GM18858 (cell line): ENCODE data around the gene FOXK1.

Experiments used
- ATAC-seq: cut with Tn5 transposase; IDR thresholded peaks from one replicate; pipeline ENCODE4 v1.9.1; 2021; ENCODE audit not compliant: unreplicated experiment

Gene FOXK1

DNA sequence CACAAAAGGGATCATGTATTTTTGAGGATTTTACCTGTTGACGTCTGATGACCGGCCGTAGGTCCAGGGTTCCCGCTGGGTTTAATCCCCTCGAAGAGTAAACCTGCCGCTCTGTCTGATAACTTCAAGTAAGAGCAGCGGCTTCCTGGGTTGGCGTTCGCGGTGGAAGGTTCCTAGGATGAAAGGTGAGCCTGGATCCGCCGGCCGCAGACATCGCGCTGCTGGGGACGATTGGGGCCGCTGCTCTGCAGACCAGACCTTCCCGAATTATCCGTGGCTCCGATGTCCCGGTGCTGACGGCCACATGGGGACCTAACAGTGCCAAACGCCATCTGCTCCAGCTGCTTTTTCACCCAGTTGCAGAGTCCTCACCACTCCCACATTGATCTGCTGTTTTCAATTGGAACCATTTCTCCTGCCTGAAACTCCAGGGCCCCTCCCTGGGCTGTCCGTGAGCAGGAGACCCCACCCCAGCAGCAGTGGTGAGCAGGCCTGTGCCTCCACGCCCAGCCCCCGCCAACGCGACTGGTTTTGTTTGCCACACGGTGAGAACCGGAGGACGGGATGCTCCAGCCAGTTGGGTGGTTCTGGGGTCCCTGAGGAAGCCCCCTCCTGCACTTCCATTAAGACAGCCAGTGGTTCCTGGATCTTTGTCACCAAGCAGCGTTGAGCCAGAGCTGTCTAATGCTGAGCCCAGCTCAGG is 81.1 kb downstream of the FOXK1 start:
- ATAC-seq, result no peak

DNA sequence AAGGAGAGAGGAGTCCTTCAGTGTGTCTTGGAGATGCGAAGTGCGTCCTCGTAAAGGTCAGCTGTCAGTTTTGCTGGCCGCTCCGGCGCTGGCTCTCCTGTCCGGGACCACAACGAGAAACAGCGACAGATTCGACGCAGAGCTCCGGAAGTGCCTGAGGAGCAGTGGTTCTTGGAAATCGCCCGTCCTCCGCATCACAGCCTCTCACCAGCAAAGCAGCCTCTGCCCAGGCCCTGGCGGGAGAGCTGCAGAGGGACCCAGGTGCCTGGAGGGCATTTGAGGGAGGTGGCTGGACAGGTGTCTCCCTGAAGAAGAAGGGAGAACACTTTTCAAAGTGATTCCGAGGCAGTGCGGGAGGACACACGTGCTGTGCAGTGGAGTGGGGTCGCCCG is 81.7 kb downstream of the FOXK1 start:
- ATAC-seq, result no peak

DNA sequence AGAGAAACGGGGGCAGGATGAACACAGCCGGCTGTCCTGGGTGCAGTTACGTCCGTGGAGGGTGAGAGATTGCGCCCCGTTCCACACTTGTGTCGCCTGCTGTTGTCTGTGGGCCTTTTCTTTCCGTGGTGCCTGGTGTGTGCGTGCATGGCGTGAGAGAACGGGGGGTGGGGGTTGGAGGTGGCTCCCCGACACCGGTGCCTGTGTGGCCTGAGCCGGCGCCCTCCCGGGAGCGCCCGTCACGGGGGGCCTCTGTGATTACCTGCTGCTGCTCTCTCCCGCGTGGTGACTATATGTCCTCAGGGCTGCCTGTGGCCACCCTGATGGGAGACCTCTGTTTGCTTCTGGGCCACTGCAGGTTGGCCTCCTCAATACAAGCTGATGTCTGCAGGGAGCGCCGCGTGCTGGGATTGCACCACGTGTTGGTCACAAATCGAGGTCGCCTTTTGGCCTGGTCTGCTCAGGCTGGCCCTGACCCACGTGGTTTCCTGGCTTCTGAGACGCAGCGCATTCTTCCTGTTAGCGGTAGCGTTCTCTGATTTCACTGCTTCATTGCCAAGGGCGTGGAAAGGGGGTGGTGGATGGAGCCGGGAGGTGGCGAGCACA is 82.4 kb downstream of the FOXK1 start:
- no peak for ATAC-seq

DNA sequence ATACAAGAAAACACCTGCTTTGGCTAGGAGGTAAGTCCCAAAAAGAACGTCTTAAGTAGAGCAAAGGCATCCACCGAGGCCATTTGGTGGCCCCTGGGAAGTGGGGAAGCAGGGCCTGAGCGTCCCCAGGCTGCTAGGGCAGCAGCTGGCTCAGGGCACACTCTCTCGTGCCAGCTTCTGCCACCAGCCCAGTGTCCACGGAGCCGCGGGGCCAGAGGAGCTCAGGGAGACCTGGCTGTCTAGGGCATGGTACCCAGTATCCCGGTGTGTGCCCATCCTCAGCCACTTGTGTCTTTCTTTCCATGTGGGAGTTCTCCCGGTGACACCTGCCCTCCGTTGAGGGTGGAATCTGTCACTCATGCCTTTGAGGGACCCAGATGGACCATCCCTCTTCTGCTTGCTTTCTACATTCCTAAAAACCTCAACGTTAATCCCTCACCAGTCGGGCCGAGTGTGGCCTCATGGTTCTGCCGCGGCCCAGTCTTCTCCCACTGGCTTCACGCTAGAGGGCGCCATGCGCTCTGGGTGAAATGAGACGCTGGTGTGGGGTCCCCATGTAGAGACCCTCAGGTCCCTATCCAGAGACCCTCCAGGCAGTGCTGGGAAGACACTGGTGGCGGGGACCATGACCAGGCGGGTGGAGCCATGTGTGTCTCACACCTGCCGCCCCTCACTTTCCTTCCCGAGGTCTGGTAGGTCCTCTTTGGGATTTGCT is 83.8 kb downstream of the FOXK1 start:
- no peak for ATAC-seq

DNA sequence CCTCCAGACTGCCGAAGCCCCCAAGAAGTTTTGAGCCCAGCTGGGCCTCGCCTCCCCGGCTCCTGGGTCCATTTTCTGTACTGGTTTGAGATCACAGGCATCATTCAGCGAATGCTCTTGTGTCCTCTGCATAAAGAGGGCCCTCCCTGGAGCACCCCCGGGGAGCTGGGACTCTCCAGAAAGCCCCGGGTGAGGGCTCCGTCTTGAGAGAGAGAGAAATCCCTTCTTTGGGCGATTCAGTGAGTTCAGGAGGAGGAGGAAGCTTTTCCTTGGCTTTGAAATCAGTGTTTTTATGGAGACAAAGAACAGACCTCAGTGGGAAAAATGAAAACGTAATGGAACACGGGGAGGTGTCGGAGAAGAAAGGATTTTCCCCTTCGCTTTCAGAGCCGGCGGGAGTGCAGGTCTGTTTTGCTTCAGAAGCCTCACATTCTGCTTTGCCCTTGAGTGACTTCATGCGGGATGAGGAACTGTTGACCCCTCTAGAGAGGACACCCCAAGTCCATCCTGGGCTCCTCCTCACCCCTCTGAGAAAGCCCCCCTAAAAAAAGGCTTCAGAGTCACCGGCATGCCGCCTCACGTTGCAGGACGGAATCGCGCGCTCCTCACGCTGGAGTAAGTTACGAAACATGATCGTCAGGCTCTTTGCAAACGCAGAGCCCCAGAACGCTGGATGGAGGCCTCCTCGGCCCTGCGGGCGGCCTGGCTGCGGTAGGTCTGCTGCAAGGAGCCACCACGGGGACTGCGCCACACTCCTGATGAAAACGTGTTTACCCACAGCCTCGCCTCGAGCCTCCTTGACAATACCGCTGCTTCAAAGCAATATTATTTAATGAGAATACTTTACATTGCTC is 84.8 kb downstream of the FOXK1 start:
- ATAC-seq, result no peak

DNA sequence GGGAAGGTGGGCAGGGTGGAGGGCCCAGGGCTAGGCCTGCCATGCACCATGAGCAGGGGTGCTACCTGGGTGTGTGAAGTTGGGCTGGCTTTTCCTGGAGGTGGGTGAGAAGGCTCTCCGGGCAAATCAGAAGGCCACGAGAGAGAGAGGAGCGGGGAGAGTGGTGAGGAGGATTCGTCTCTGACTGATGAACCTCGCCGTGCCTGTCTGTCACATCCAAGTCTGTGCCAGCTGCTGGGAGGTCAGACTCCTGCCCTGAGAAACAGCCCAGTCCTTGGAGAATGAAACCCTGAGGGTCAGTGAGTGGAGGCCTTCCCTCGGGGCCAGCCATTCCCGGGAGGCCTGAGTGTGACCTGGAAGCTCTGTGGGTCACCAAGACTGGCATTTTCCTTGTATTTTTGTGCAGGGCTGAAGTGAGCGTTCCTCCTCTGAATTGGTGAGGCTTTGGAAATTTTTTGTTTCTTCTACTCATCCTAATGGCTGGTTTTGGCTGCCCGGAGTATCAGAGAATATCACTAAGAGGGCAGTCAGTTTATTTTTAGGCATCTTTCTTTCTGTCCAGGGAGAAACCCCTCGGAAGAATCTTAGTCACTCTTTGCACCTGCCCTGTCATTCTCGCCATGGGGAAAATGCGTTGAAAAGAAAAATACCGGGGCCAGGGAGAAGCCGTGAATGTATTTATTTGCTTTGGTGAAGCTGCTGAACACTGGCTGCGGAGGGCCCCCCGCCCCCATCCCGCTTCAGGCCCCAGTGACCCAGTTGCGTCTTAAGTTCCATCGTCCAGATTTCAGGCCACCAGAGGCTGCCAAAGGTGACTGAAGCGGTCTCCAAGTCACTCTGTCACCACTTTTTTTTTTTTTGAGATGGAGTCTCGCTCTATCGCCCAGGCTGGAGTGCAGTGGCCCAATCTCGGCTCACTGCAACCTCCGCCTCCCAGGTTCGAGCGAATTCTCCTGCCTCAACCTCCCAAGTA is 86.8 kb downstream of the FOXK1 start:
- ATAC-seq, result no peak

DNA sequence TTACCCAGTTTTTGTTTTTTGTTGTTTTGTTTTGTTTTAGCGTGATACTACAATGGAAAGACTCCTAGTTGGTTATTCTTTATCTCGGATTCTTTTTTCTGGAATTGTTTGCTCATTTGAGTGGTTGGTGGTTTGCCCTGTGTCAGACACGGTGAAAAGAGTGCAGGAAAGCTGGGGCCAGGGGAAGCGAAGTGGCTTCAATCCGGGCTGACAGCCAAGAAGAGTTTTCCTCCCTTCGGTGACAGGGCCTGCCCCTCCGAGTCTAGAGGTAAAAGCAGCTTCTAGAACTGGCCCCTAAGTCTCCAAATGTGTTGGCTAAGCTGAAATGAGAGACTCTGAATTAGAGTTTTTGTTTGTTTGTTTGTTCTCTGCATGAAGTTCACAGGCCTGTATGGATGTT is 87.7 kb downstream of the FOXK1 start:
- no peak for ATAC-seq

DNA sequence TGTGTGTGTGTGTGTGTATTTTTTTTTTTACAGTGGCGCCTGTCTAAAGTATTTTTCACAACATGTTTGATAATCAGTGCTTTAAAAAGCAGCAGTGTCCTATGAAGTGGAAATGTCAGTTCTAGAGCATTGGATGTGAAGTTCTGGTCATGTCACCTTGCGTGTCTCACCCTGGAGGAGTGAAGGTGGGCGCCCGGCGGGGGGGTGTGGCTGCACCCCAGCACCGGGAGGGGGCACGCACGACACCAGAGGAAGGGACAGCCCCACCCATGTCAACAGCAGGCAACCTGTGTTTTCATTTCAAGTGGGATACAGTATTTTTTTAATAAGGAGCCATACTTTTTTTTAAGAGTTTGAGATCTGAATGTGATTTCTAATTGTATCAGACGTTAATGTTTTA is 88.8 kb downstream of the FOXK1 start:
- no peak for ATAC-seq

DNA sequence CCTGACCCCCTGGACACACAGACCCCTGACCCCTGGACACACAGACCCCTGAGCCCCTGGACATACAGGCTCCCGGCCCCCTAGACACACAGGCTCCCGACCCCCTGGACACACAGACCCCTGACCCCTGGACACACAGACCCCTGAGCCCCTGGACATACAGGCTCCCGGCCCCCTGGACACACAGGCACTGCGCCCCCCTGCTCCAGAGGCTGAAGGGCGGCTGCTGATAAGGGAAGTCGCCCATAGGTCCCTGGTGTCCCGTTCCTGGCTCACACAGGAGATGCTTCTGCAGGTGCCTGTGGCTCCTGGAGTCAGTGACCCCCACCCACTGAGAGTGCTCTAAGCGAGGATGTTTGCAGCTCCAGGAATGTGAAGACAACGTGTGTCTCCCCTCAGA is 89.6 kb downstream of the FOXK1 start:
- ATAC-seq, result no peak

DNA sequence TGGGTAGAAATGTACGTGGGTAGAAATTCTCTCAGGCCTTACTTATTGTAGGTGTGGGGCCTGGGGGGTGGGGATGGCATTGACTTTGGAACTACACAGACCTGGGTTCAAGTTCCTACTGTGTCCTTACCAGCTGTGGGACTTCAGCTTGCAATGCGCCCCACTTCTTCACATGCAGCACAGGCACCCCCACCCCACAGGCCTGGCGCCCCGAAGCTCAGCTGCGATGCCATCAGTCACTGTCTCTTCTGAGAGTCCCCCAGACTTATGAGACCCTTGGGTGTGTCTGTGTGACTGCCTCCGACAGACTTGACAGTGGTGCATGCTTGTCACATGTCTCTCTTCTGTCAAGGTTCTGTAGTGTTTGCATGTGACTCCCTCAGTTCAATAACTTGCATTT is 90.2 kb downstream of the FOXK1 start:
- ATAC-seq, result no peak

DNA sequence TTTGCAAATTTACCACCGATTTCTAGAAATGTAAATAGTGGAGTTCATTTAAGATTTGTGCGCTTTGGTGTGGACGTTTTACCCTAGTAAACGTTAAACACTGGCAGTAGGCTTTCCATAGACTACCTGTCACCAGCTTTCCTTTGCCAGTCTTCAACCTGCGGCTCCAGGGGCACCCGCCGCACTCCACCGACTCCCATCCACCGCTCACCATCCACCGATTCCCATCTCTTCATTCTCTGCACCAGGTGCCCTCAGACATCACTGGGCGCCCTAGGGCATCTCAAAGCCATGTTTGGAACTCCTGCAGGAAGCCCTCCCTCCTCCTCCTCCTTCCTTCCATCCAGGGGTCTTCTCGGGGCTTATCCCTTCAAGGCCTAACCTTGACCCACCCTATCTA is 91.9 kb downstream of the FOXK1 start:
- ATAC-seq, result no peak

DNA sequence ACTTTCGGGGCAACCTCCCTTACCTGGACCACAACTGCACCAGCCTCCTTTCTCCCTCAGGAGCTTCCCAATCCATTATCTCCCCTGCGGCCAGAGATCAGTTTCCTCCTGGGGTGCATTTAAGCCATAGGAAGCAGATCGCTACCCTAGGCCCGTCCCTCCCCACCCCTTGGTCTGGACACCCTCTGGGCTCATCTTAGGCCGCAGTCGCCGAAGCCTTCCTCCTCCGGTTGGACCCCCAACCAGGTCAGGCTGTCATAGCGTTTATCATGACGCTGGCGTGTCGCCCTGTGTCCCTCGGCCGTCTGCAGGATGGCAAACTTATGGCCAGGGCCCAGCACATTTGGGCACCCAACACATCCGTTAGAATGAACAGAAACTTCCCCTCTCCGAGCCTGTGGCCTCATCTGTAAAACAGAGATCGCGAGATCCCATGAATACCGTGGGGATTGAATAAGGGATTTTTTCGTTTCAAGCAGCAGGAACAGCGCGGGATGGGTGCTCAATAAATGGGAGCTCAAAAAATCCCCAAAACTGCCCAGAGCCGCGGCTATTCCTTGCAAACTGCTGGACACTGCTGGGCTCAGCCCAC is 92.7 kb downstream of the FOXK1 start:
- ATAC-seq, result peak; percentile 18

DNA sequence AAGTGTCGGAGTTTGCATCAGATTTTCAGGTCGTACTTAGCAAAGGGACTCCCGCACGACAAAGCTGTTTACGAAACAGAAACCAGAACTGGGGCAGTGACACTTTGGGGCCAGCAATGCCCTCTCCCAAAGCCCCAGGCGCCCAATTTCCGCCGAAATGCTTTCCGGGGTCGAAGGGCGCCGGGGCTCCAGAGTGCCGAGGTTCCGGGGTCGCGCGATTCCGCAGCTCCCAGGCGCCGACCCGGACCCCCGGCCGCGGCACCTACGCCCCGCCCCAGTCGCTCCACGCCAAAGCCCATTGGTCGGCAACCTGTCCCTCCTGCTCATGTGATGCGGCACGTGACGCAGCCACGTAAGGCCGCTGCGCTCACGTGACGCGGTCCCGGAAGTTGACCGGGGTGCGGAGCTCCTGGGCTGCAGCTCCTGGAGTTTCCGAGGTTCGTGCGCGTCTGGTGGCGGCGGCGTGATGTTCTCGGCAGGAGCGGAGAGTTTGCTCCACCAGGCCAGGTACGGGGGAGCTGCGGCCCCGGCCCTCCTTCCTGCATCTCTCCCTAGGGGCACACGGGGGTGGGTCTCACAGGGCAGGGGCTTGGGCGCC is 93.3 kb downstream of the FOXK1 start, which contains the start of gene AP5Z1:
Gene AP5Z1 (plus strand): TSS at position 374 of the 598 bp plus-strand sequence. CDS start 93 bp downstream, at position 467.
- ATAC-seq, result peak; percentile 90

DNA sequence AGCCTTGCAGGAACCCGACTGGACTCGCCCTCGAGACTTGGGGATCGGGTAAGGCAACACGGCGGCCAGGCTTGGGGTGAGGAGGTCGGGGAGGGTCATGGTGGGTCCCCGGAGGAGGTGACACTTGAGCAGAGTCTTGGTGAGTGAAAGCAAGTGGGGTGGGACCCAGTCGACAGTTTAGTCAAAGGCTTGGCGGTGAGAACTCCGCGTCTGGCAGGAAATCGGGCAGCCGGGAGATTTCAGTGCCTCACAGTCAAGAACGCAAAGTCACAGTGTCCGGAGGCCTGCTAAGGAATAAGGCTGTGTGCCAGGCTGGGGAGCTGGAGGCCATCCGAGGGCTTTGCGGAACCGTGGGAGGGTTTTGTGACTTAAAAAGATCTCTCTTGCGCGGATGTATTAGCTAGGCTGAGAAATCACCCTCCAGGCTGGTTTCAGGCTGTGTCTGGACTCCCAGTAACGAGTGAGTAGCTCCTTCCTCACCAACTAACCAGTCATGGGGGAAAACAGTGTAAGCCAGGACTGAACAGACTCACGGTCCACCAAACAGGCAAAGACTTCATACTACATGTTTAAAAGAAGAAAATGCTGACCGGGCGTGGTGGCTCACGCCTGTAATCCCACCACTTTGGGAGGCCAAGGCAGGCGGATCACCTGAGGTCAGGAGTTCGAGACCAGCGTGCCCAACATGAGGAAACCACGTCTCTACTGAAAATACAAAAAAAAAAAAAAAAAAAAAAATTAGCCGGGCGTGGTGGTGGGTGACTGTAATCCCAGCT is 93.9 kb downstream of the FOXK1 start:
- ATAC-seq, result no peak

DNA sequence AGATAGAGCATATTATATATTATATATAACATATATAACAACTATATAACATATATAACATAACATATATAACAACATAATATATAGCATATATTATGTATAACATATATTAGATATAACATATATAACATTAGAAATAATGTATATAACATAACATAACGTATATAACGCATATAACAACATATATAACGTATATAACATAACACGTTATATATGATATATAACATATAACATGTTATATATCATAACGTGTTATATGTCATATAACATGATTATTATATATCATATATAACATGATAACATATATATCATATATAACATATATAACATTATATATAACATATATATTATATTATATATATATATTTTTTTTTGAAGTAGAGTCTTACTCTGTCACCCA is 97.0 kb downstream of the FOXK1 start:
- ATAC-seq, result no peak

DNA sequence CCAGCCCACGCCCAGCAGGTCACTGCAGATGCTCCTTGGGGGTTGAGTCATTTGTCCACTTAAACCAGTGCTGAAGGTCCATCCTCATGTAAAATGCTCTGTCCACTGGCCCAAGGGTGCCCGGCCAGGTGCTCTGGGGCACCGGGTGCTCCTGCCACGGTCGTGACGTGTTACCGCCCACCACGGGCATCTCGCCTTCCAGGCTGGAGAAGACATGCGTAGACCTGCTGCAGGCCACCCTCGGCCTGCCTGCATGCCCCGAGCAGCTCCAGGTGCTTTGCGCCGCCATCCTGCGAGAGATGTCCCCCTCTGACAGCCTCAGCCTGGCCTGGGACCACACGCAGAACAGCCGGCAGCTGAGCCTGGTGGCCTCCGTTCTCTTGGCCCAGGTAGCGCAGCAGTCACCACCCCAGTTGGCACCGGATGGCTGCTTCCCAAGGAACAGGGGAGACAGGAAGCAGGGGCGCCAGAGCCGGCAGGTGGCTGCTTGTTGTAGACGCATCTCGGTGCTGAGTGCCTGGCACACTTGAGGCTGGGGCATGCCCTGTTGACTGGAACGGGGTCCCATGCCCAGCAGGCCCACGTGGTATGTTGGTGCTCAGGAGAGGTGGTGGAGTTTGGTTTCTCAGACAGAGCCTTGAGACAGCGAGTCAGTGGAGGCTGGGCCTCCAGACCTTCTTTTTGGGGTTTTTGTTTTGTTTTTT is 99.4 kb downstream of the FOXK1 start:
- no peak for ATAC-seq

DNA sequence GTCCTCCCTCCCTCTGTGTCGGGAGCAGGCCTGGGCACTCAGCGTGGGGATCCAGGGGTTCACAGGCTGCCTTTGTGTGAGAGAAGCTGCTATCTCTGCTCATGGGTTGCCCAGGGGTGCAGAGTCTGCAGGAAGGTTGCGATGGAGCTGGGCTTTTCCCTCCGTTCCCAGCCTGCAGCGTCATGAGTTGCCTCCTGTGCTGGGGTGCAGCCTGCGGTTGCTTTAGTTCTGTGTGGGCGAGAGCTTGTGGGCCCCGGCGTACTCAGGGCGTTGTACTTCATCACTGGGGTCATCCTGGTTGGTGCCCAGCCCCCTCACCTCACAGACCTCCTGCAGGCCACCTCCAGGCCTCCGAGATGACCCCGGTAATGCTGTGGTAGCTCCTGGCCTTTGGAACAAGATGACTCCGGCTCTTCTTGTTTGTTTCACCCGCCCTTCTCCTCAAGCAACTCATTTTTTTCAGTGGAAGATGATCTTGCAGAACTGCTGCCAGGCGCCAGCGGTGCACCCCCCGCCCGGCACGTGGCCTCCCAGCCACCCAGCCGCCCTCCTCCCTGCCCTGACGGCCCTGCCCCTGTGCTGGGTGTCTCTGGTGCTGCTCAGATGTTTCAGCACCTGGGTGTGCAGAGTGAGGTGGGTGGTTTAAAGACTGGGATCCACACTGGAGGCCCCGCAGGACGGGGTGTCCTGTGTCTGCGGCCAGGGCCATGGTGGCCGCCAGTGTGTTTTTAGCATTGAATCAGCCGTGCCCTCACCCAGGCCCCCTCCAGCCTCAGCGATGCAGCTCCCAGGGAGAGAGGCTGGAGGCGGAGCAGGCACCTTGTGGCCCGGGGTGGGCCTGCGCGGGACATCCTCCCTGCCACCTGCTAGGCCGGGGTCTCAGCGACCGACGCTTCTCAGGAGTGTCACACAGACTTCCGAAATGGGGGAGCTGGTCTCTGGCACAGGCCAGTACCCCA is 100.5 kb downstream of the FOXK1 start:
- no peak for ATAC-seq
